K562 (cell line): ENCODE measurements around the gene VSIG10. TPM values are rescaled to one million over a fixed set of nuclear protein-coding genes. Genes with fewer than 3 reads are reported as not detected.
A peak's percentile ranks its signal among the peaks of the same experiment; 100 is the strongest.

ENCODE experiments used
- CBFB ChIP-seq: sonication (generic); formaldehyde crosslinking; IDR thresholded peaks from 2 replicates; pipeline ENCODE4 v1.4.0; 2020; ENCODE audit warnings: mild to moderate bottlenecking, missing genetic modification reagents
- CHD4 ChIP-seq: fragments of 200-600 bp; sonication (generic); IDR thresholded peaks from 3 replicates; pipeline ENCODE4 v1.6.1; 2012; ENCODE audit warnings: low read depth, mild to moderate bottlenecking, mixed read lengths, low read length, inconsistent platforms; ENCODE audit not compliant: insufficient read depth, insufficient replicate concordance, poor library complexity, severe bottlenecking
- DNMT1 ChIP-seq: fragments of 450-650 bp; IDR thresholded peaks from 2 replicates; pipeline ENCODE4 v1.6.1; 2016; ENCODE audit warnings: antibody characterized with exemption, mild to moderate bottlenecking
- LCOR ChIP-seq: sonication (generic); formaldehyde crosslinking; IDR thresholded peaks from 2 replicates; pipeline ENCODE4 v1.8.0; 2022; ENCODE audit warnings: mild to moderate bottlenecking, missing genetic modification reagents
- MYNN ChIP-seq, 2 experiments: sonication (generic); formaldehyde crosslinking in 1 of 2; IDR thresholded peaks; 2 replicates each; pipeline versions ENCODE4 v1.5.0 to v1.6.1; 2016 to 2020; ENCODE audit warnings: antibody characterized with exemption in 1 of 2, missing genetic modification reagents in 1 of 2
- TRIM24 ChIP-seq, 2 experiments: fragments of 450-650 bp; IDR thresholded peaks; 2 replicates each; pipeline ENCODE4 v1.6.1; 2016
- polyA plus RNA-seq, 8 experiments: library from polyadenylated mRNA; depleted of rRNA in 4 of 8; stranded (reverse) in 5 of 8; unstranded in 3 of 8; fragments of >200 nt; fragmentation: Nextera tagmentation in 2 of 8; fragmentation: Illumina TruSeq in 1 of 8; extraction: Ambion mirVana in 2 of 8; extraction: Trizol in 1 of 8; gene quantifications; 2 replicates each; pipeline versions ENCODE4 v1.2.1 to v1.2.3, GENCODE V29; 2011 to 2014; ENCODE audit warnings: inconsistent platforms in 1 of 8, missing spikeins in 1 of 8
- total RNA-seq, 7 experiments: library from RNA; depleted of rRNA in 6 of 7; stranded (reverse); fragments of >200 nt in 6 of 7; fragmentation: Illumina TruSeq in 2 of 7; extraction: Trizol in 2 of 7; gene quantifications; 2 replicates each; pipeline versions ENCODE4 v1.2.1 to v1.2.3, GENCODE V29; 2011 to 2021; ENCODE audit warnings: low replicate concordance in 1 of 7
- TF ChIP-seq, protein P1 (sequence below): conservative IDR thresholded peaks from 2 replicates; pipeline ENCODE4 v1.6.1; 2011; ENCODE audit warnings: low read depth, mild to moderate bottlenecking, low read length; ENCODE audit not compliant: control insufficient read depth
- TF ChIP-seq, protein P2 (sequence below), 2 experiments: IDR thresholded peaks in 1 of 2; conservative IDR thresholded peaks in 1 of 2; 2 replicates each; pipeline ENCODE4 v1.6.1; 2016; ENCODE audit warnings: low read depth in 2 of 2, mild to moderate bottlenecking in 1 of 2, missing compliant biosample characterization in 1 of 2, missing genetic modification characterization in 1 of 2, moderate library complexity in 1 of 2
- TF ChIP-seq, protein P3 (sequence below): fragments of 250-450 bp; sonication (Bioruptor Pico); IDR thresholded peaks from 2 replicates; pipeline ENCODE4 v1.8.0; 2022; ENCODE audit warnings: inconsistent platforms, mild to moderate bottlenecking, moderate library complexity, borderline replicate concordance
- TF ChIP-seq, protein P4 (sequence below): fragments of 450-650 bp; IDR thresholded peaks from 2 replicates; pipeline ENCODE4 v1.6.1; 2018; ENCODE audit warnings: mild to moderate bottlenecking, low read depth; ENCODE audit not compliant: partially characterized antibody
- TF ChIP-seq, protein P5 (sequence below): fragments of 450-650 bp; conservative IDR thresholded peaks from 2 replicates; pipeline ENCODE4 v1.6.1; 2016; ENCODE audit warnings: missing genetic modification characterization, low read depth, mild to moderate bottlenecking, missing compliant biosample characterization, moderate library complexity

Gene VSIG10
- total and polyA plus RNA-seq, 9 of the 15 experiments (the other 6 are each of a cell fraction or from before 2014, with no cell fraction given), result 4.1 to 8.8 (median 4.7) TPM

DNA sequence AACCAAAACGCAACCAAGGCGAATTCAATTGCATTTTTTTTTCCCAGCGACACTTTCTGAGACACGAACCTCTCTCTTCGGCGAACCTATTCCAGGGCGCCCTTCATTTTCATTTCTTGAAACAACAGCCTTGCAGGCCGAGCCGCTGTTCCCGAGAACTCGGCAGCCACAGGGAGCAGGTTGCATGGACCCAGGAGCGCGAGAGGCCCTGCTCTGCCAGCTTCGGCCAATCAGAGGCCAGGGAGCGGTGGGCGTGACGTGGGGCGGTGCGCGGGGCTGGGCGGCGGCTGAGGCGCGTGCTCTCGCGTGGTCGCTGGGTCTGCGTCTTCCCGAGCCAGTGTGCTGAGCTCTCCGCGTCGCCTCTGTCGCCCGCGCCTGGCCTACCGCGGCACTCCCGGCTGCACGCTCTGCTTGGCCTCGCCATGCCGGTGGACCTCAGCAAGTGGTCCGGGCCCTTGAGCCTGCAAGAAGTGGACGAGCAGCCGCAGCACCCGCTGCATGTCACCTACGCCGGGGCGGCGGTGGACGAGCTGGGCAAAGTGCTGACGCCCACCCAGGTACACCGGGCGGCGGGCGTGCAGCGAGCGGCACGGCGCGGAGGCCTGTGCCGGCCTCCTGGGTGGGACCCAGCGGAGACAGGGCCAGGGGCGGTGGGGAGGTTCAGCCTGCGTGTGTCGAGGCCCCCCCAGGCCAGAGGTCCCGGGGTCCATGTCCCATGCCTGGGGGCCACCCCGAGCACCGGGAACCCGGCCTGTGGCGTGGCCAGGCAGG, 32.2 kb upstream of the VSIG10 start, which contains the start of gene PEBP1 (continued):
- TF ChIP-seq, protein P1, sequence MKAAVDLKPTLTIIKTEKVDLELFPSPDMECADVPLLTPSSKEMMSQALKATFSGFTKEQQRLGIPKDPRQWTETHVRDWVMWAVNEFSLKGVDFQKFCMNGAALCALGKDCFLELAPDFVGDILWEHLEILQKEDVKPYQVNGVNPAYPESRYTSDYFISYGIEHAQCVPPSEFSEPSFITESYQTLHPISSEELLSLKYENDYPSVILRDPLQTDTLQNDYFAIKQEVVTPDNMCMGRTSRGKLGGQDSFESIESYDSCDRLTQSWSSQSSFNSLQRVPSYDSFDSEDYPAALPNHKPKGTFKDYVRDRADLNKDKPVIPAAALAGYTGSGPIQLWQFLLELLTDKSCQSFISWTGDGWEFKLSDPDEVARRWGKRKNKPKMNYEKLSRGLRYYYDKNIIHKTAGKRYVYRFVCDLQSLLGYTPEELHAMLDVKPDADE, result peak; percentile 47; the same call in 1 of the 2 replicates
- TF ChIP-seq, protein P2, sequence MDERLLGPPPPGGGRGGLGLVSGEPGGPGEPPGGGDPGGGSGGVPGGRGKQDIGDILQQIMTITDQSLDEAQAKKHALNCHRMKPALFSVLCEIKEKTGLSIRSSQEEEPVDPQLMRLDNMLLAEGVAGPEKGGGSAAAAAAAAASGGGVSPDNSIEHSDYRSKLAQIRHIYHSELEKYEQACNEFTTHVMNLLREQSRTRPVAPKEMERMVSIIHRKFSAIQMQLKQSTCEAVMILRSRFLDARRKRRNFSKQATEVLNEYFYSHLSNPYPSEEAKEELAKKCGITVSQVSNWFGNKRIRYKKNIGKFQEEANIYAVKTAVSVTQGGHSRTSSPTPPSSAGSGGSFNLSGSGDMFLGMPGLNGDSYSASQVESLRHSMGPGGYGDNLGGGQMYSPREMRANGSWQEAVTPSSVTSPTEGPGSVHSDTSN (CRISPR knock-in tag; IDR thresholded peaks at IDR 0.05; ENCODE audit: low read depth), result no peak
- TF ChIP-seq, protein P2 (tag; conservative IDR thresholded peaks at IDR 0.05; ENCODE audit: low read depth), result no peak
- TF ChIP-seq, protein P3, sequence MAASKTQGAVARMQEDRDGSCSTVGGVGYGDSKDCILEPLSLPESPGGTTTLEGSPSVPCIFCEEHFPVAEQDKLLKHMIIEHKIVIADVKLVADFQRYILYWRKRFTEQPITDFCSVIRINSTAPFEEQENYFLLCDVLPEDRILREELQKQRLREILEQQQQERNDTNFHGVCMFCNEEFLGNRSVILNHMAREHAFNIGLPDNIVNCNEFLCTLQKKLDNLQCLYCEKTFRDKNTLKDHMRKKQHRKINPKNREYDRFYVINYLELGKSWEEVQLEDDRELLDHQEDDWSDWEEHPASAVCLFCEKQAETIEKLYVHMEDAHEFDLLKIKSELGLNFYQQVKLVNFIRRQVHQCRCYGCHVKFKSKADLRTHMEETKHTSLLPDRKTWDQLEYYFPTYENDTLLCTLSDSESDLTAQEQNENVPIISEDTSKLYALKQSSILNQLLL (CRISPR knock-in tag), result no peak
- TF ChIP-seq TRIM24 (IDR thresholded peaks at IDR 0.05) (no peak), CBFB (CRISPR knock-in tag) (peak; percentile 85; the same call in 1 of the 2 replicates), LCOR (CRISPR knock-in tag) (peak; percentile 83), MYNN (IDR thresholded peaks at IDR 0.05) (no peak), MYNN (CRISPR knock-in tag; IDR thresholded peaks at IDR 0.05) (no peak), CHD4 (no peak), DNMT1 (no peak)
- TF ChIP-seq, protein P4, sequence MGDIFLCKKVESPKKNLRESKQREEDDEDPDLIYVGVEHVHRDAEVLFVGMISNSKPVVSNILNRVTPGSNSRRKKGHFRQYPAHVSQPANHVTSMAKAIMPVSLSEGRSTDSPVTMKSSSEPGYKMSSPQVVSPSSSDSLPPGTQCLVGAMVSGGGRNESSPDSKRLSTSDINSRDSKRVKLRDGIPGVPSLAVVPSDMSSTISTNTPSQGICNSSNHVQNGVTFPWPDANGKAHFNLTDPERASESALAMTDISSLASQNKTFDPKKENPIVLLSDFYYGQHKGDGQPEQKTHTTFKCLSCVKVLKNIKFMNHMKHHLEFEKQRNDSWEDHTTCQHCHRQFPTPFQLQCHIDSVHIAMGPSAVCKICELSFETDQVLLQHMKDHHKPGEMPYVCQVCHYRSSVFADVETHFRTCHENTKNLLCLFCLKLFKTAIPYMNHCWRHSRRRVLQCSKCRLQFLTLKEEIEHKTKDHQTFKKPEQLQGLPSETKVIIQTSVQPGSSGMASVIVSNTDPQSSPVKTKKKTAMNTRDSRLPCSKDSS, result no peak
- TF ChIP-seq, protein P5, sequence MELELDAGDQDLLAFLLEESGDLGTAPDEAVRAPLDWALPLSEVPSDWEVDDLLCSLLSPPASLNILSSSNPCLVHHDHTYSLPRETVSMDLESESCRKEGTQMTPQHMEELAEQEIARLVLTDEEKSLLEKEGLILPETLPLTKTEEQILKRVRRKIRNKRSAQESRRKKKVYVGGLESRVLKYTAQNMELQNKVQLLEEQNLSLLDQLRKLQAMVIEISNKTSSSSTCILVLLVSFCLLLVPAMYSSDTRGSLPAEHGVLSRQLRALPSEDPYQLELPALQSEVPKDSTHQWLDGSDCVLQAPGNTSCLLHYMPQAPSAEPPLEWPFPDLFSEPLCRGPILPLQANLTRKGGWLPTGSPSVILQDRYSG (tag), result no peak
